DND-41 (cell line): ENCODE data around the gene CFAP92.

Experiments used
- ATAC-seq: fragments of 200-7000 bp; cut with Tn5 transposase; 3 replicates; pipeline ENCODE4 v1.9.1; 2021; ENCODE audit warnings: low read depth; ENCODE audit not compliant: insufficient read depth
- DNase-seq: peaks from one replicate; pipeline ENCODE4 v3.0.0-alpha.2; 2020
- H2AFZ ChIP-seq: 2 replicates; pipeline ENCODE4 v1.6.0; 2012; ENCODE audit warnings: low read depth, low read length
- H3K27ac ChIP-seq: 2 replicates; pipeline ENCODE4 v1.5.1; 2012; ENCODE audit warnings: low read length, inconsistent platforms
- H3K27me3 ChIP-seq: fragments of 200-600 bp; sonication (generic); 2 replicates; pipeline ENCODE4 v1.6.0; 2012; ENCODE audit warnings: low read length, mild to moderate bottlenecking, inconsistent platforms; ENCODE audit not compliant: insufficient read depth, poor library complexity
- H3K36me3 ChIP-seq: 2 replicates; pipeline ENCODE4 v1.5.1; 2012; ENCODE audit warnings: low read length, inconsistent platforms; ENCODE audit not compliant: insufficient read depth
- H3K4me1 ChIP-seq: 2 replicates; pipeline ENCODE4 v1.5.1; 2012; ENCODE audit warnings: mild to moderate bottlenecking, low read length; ENCODE audit not compliant: insufficient read depth
- H3K4me2 ChIP-seq: 2 replicates; pipeline ENCODE4 v1.6.0; 2012; ENCODE audit warnings: mild to moderate bottlenecking, moderate library complexity, low read length, inconsistent platforms; ENCODE audit not compliant: insufficient read depth
- H3K4me3 ChIP-seq, 2 experiments: fragments of 200-600 bp in 1 of 2; shearing (Covaris generic) in 1 of 2; 2 replicates each; pipeline ENCODE4 v1.5.1; 2012 to 2016; ENCODE audit warnings: inconsistent platforms in 2 of 2, low read length in 2 of 2, mild to moderate bottlenecking in 2 of 2, low read depth in 1 of 2, moderate library complexity in 1 of 2
- H3K79me2 ChIP-seq: 2 replicates; pipeline ENCODE4 v1.6.0; 2012; ENCODE audit warnings: low read length, inconsistent platforms; ENCODE audit not compliant: insufficient read depth
- H3K9ac ChIP-seq: 2 replicates; pipeline ENCODE4 v1.6.0; 2012; ENCODE audit warnings: low read depth, mild to moderate bottlenecking, inconsistent platforms, low read length, moderate library complexity
- H3K9me3 ChIP-seq: 2 replicates; pipeline ENCODE4 v1.5.1; 2012; ENCODE audit warnings: low read length, moderate library complexity, mild to moderate bottlenecking, inconsistent platforms; ENCODE audit not compliant: insufficient read depth, severe bottlenecking
- H4K20me1 ChIP-seq: 2 replicates; pipeline ENCODE4 v1.6.0; 2012; ENCODE audit warnings: low read length; ENCODE audit not compliant: insufficient read depth
- CTCF ChIP-seq: IDR thresholded peaks from 2 replicates; pipeline ENCODE4 v1.5.1; 2012; ENCODE audit warnings: borderline replicate concordance, low read length, moderate library complexity, mild to moderate bottlenecking; ENCODE audit not compliant: poor library complexity, severe bottlenecking; ENCODE audit errors: extremely low read depth
- EZH2 ChIP-seq: IDR thresholded peaks from 3 replicates; pipeline ENCODE4 v1.6.1; 2012; ENCODE audit warnings: borderline replicate concordance, low read depth, mild to moderate bottlenecking, moderate library complexity, low read length, inconsistent platforms; ENCODE audit not compliant: severe bottlenecking

The CFAP92 gene

GRCh38 chr3:129023909-129024308, 30.0 kb upstream of the CFAP92 start:
- ATAC-seq (no peak), DNase-seq (no peak)
- H4K20me1 ChIP-seq = no peaks in the 10 kb centered on the region
- H3K36me3 ChIP-seq = no peaks in the 10 kb centered on the region
- H3K9me3 ChIP-seq = no peaks in the 10 kb centered on the region
- H3K9ac ChIP-seq = no peak overlapping the region
- no peak for TF ChIP-seq CTCF
- TF ChIP-seq EZH2 = no peak
- no peak overlapping the region for H3K4me2 ChIP-seq
- H3K4me3 ChIP-seq = no peak overlapping the region
- no peak overlapping the region for H3K27ac ChIP-seq
- H3K27me3 ChIP-seq = no peaks in the 10 kb centered on the region
- no peaks in the 10 kb centered on the region for H3K79me2 ChIP-seq
- peaks cover 20% of the 10 kb centered on the region for H3K4me1 ChIP-seq
- H2AFZ ChIP-seq = no peak overlapping the region

DNA sequence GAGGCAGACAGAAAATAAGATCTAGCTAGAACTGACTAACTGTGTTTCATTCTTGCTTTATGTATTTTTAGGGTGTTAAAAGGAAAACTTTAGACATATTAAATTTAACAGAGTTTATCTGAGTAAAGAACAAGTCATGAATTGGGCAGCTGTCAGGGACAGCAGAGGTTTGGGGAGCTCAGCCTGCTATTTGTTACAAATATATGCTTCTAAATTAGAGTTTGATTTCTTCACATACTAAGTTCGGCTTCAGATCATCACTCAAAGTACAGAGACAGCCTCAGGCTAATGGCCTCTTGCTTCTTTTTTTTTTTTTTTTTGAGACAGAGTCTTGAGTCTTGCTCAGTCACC, 29.1 kb upstream of the CFAP92 start:
- Histone ChIP-seq H3K4me1 (peaks cover 20% of the 10 kb centered on the region), H3K9me3 (no peaks in the 10 kb centered on the region), H3K27ac (no peak overlapping the region), H2AFZ (no peak overlapping the region), H3K79me2 (no peaks in the 10 kb centered on the region), H3K27me3 (no peaks in the 10 kb centered on the region), H3K4me3 (no peak overlapping the region), H4K20me1 (no peaks in the 10 kb centered on the region), H3K9ac (no peak overlapping the region), H3K4me2 (no peak overlapping the region), H3K36me3 (no peaks in the 10 kb centered on the region)
- DNase-seq (no peak), ATAC-seq (no peak)
- TF ChIP-seq EZH2 = no peak
- TF ChIP-seq CTCF = no peak

DNA sequence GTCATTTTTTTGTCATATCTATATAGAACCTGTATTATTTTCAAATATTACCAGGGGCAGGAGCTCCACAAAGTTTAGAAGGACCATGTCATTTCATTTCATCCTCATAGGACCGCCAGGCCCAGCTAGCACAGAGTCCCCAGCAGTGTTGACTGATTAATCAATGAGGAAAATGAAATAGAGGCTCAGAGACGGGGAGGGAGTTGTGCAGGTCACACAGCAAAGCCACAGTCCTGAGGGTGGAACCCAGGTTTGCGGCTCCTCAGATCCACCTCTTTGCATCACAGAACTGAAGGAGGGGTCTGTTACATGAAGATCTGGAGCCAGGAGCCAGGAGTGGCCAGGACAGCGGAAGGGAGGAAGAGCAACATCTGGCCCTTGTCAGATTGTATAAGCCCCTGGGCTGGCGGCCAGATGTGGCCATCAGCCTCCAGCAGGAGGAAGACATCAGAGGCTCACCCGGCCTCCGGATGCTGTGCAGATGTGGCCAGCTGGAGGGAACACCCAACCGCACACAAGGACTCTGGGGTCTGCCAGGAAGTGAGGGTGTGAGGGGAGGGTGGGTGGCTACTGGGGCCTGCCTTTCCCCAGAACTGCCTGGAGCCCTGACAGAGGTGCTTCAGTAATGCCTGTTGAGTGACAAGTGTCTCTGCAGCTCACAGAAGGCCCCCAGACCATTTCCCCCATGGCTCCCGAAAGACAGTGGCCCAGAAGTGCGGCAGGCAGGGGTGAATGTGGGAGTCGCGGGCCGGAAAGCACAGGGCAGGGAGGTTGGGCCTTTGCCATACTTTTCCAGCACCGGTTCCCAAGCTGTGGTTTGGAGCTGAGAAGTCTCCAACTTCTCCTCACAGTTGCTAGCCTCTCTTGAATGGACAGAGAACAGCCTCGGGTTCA, 28.5 kb upstream of the CFAP92 start:
- Histone ChIP-seq H3K4me1 (peaks cover 16% of the 10 kb centered on the region), H3K9me3 (no peaks in the 10 kb centered on the region), H3K27me3 (no peaks in the 10 kb centered on the region), H3K4me2 (no peak overlapping the region), H3K4me3 (no peak overlapping the region), H4K20me1 (no peaks in the 10 kb centered on the region), H3K9ac (no peak overlapping the region), H3K36me3 (no peaks in the 10 kb centered on the region), H2AFZ (no peak overlapping the region), H3K79me2 (no peaks in the 10 kb centered on the region), H3K27ac (no peak overlapping the region)
- no peak for DNase-seq
- no peak for ATAC-seq
- TF ChIP-seq CTCF (no peak), EZH2 (no peak)

DNA sequence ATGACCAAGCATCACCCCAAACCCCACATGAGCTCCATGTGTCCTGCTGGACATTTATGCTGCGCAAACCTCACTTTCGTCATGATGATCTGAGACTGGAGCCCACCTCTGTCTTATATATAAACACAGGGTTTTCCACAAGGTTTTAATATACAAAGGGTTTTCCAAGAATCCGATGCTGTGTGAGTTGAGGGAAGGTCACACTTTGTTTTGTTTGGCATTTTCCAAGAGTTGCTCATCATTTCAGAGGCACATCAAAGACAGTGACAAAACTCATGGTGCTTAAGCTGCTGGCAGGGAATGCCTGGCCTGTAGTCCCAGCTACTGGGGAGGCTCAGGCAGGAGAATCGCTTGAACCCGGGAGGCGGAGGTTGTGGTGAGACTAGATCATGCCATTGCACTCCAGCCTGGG, 27.3 kb upstream of the CFAP92 start:
- no peak overlapping the region for H3K9ac ChIP-seq
- no peak for ATAC-seq
- no peak for DNase-seq
- peaks cover 16% of the 10 kb centered on the region for H3K4me1 ChIP-seq
- no peak overlapping the region for H3K4me2 ChIP-seq
- TF ChIP-seq EZH2 (no peak), CTCF (no peak)
- H3K4me3 ChIP-seq = no peak overlapping the region
- H3K79me2 ChIP-seq = no peaks in the 10 kb centered on the region
- H3K27me3 ChIP-seq = no peaks in the 10 kb centered on the region
- H3K36me3 ChIP-seq = no peaks in the 10 kb centered on the region
- no peak overlapping the region for H3K27ac ChIP-seq
- H3K9me3 ChIP-seq = no peaks in the 10 kb centered on the region
- H4K20me1 ChIP-seq = no peaks in the 10 kb centered on the region
- no peak overlapping the region for H2AFZ ChIP-seq
